Spleen (tissue), 7 donors: Measurements from ENCODE around the gene GDPGP1.

ENCODE experiments used
- CTCF ChIP-seq, 11 experiments: fragments of 200-600 bp in 7 of 11; fragments of 450-650 bp in 4 of 11; sonication (generic) in 4 of 11; IDR thresholded peaks in 8 of 11; conservative IDR thresholded peaks in 3 of 11; 1 replicate in 7 of 11; 2 replicates in 4 of 11; pipeline versions ENCODE4 v1.4.0 to v1.8.0; 2016 to 2021; ENCODE audit warnings: antibody characterized with exemption in 11 of 11, inconsistent platforms in 4 of 11, mild to moderate bottlenecking in 1 of 11
- POLR2A ChIP-seq, 3 donors: fragments of 450-650 bp; IDR thresholded peaks; one replicate each; pipeline ENCODE4 v1.5.1; 2017; ENCODE audit warnings: antibody characterized with exemption in 3 of 3, mild to moderate bottlenecking in 1 of 3
- donor health status: DM: no; HTN: no; CAD: no; lungs with moderate emphysema.
- donor health status: DM: no; HTN: no; CAD: no.
- donor health status: DM: no; HTN: no; CAD: no.

- TF ChIP-seq CTCF (IDR thresholded peaks at IDR 0.05 in 8 of 11, conservative IDR thresholded peaks at IDR 0.05 in 3 of 11) (no peak), POLR2A (IDR thresholded peaks at IDR 0.05) (no peak)
These were observed 23.4 kb upstream of the GDPGP1 start for GRCh38 chr15:90210593-90210992.
